ENCODE results near the gene GDPD1.
"Not testable (repeated sequence)": the region's sequence is repeated elsewhere in the genome, so short reads cannot be mapped to it uniquely, and the experiment has no call there.

Gene GDPD1

GRCh38 chr17:59254742-59255141 lies 34.4 kb downstream of the GDPD1 start:
- DNase-seq: no peak

GRCh38 chr17:59257101-59257500 lies 36.8 kb downstream of the GDPD1 start:
- DNase-seq: no peak

GRCh38 chr17:59260722-59261121 lies 40.4 kb downstream of the GDPD1 start:
- DNase-seq: no peak

- DNase-seq: no peak
Measured at GRCh38 chr17:59266745-59267144, 46.4 kb downstream of the GDPD1 start.

- DNase-seq: no peak
Measured at GRCh38 chr17:59267776-59268175, 47.5 kb downstream of the GDPD1 start.

GRCh38 chr17:59275618-59276017 lies 55.3 kb downstream of the GDPD1 start:
- no peak for DNase-seq

- peak; percentile 2 for DNase-seq
Measured at GRCh38 chr17:59277031-59277430, 56.7 kb downstream of the GDPD1 start.

- peak; percentile 0 for DNase-seq
Measured at GRCh38 chr17:59278406-59278805, 58.1 kb downstream of the GDPD1 start.

- no peak for DNase-seq
Measured at GRCh38 chr17:59284317-59284716, 64.0 kb downstream of the GDPD1 start.

GRCh38 chr17:59287452-59287851 lies 67.1 kb downstream of the GDPD1 start:
- DNase-seq: no peak

GRCh38 chr17:59287891-59288290 lies 67.6 kb downstream of the GDPD1 start:
- DNase-seq: no peak

GRCh38 chr17:59289981-59290301 lies 69.6 kb downstream of the GDPD1 start:
- no peak for DNase-seq

GRCh38 chr17:59290302-59290998 lies 70.1 kb downstream of the GDPD1 start:
- not testable (repeated sequence) for DNase-seq

- DNase-seq: no peak
Measured at GRCh38 chr17:59292174-59292523, 71.8 kb downstream of the GDPD1 start.

- no peak for DNase-seq
Measured at GRCh38 chr17:59296190-59296589, 75.9 kb downstream of the GDPD1 start.

- DNase-seq: no peak
Measured at GRCh38 chr17:59298521-59298920, 78.2 kb downstream of the GDPD1 start.

GRCh38 chr17:59299400-59300092 lies 79.2 kb downstream of the GDPD1 start:
- DNase-seq: no peak

GRCh38 chr17:59300941-59301340 lies 80.6 kb downstream of the GDPD1 start:
- no peak for DNase-seq

- DNase-seq: no peak
Measured at GRCh38 chr17:59304811-59305210, 84.5 kb downstream of the GDPD1 start.

GRCh38 chr17:59310263-59310920 lies 90.1 kb downstream of the GDPD1 start:
- DNase-seq: no peak

- DNase-seq: peak; percentile 84
Measured at GRCh38 chr17:59311051-59311468, 90.7 kb downstream of the GDPD1 start.

- DNase-seq: not testable (repeated sequence)
Measured at GRCh38 chr17:59311521-59311920, 91.2 kb downstream of the GDPD1 start.

- DNase-seq: no peak
Measured at GRCh38 chr17:59315866-59316265, 95.6 kb downstream of the GDPD1 start.

Data from midbrain (tissue), 1 donor.